ENCODE measurements around the gene CCDC38. TPM values are rescaled to one million over a fixed set of nuclear protein-coding genes. Genes with fewer than 3 reads are reported as not detected.

CCDC38 gene
- total and polyA plus RNA-seq, 10 of the 15 experiments (the other 5 are each of a cell fraction or from before 2014, with no cell fraction given) = 0.04 to 0.05 TPM; not detected in 8

DNA sequence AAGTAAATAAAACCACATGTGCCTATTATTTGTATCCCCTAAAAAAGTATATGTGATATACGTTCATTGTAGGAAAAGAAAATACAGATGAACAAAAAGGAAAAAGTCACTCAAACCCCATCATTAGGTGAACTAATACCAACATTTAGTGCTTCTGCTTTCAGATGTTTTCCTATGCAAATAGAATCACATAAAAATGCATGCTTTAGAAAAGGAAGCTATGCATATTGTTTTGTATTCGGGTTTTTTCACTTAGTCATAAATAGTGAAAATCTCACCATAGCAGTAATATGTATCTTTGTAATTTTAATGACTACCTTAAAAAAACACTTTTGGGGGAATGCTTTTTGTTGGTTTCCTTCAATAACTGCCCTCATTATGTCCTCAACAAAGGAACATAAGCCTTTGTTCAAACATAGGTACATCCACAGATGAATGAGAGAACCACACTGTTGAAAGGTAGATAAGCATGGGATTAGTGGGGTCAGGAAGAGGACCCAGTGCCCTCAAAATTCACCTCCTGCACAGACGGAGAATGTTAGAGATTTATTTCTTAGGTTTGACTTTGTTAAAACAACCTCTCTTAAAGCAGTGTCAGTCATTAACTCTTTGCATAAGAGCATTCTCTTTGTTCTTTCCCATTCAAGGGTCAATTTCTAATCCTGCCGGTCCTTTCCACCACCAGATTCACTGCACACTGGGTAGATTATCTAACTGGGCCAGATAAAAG, 7.2 kb upstream of the CCDC38 start:
- Histone ChIP-seq H3K9ac (ENCODE audit: control insufficient read depth, insufficient read depth, low read length) (no peak overlapping the region), H3K79me2 (ENCODE audit: control insufficient read depth, insufficient read depth, low read length) (no peaks in the 10 kb centered on the region), H3K4me1 (ENCODE audit: control insufficient read depth, insufficient read depth, low read length) (no peaks in the 10 kb centered on the region), H3K36me3 (ENCODE audit: control insufficient read depth in 2 of 2, insufficient read depth in 2 of 2, low read length in 1 of 2) (no peaks in the 10 kb centered on the region), H4K20me1 (ENCODE audit: control insufficient read depth, insufficient read depth) (no peaks in the 10 kb centered on the region), H3K27ac (ENCODE audit: control insufficient read depth, insufficient read depth) (no peak overlapping the region), H3K9me3 (replicated peaks; ENCODE audit: control insufficient read depth, insufficient read depth, low read length) (no peaks in the 10 kb centered on the region), H3K4me3 (no peak overlapping the region), H3K4me2 (ENCODE audit: control insufficient read depth, insufficient read depth) (no peak overlapping the region), H3K27me3 (replicated peaks in 1 of 2; ENCODE audit: control insufficient read depth in 2 of 2, insufficient read depth in 2 of 2, low read length in 1 of 2) (no peaks in the 10 kb centered on the region; a peak in 1 of 4 replicates), H2AFZ (ENCODE audit: control insufficient read depth, low read depth, low read length) (no peak overlapping the region)
- ChIA-PET POLR2A (no interaction called here), SMC1A (ENCODE audit: uncharacterized antibody, unreplicated experiment) (no interaction called here), CTCF (no interaction called here), RAD21 (ENCODE audit: unreplicated experiment) (no interaction called here)
- BruUV-seq (replicated peaks) = no TSS peak
- ATAC-seq (no peak), FAIRE-seq (no peak), DNase-seq (ENCODE audit: low read depth, low spot score) (no peak)
- intact Hi-C loops (cut with micrococcal nuclease; ENCODE audit: unreplicated experiment) (no loop called here), in situ Hi-C loops (cut with MboI) (no loop called here)
- 13% methylated on average over 4 of the region's 4 CpGs for WGBS (ENCODE audit: insufficient coverage, insufficient replicate concordance, low lambda C conversion rate, missing lambda C conversion rate)
- TF ChIP-seq BMI1 (IDR thresholded peaks at IDR 0.05; ENCODE audit: borderline replicate concordance) = no peak
- no peak for TF ChIP-seq ZNF622 (IDR thresholded peaks at IDR 0.05)
- no peak for TF ChIP-seq ZNF207 (IDR thresholded peaks at IDR 0.05; ENCODE audit: borderline replicate concordance)
- TF ChIP-seq, protein P1, sequence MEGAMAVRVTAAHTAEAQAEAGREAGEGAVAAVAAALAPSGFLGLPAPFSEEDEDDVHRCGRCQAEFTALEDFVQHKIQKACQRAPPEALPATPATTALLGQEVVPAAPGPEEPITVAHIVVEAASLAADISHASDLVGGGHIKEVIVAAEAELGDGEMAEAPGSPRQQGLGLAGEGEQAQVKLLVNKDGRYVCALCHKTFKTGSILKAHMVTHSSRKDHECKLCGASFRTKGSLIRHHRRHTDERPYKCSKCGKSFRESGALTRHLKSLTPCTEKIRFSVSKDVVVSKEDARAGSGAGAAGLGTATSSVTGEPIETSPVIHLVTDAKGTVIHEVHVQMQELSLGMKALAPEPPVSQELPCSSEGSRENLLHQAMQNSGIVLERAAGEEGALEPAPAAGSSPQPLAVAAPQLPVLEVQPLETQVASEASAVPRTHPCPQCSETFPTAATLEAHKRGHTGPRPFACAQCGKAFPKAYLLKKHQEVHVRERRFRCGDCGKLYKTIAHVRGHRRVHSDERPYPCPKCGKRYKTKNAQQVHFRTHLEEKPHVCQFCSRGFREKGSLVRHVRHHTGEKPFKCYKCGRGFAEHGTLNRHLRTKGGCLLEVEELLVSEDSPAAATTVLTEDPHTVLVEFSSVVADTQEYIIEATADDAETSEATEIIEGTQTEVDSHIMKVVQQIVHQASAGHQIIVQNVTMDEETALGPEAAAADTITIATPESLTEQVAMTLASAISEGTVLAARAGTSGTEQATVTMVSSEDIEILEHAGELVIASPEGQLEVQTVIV (IDR thresholded peaks at IDR 0.05; ENCODE audit: borderline replicate concordance, partially characterized antibody) = no peak
- no peak for TF ChIP-seq ZNF384 (IDR thresholded peaks at IDR 0.05; ENCODE audit: borderline replicate concordance, low read depth, low read length)
- TF ChIP-seq, protein P2, sequence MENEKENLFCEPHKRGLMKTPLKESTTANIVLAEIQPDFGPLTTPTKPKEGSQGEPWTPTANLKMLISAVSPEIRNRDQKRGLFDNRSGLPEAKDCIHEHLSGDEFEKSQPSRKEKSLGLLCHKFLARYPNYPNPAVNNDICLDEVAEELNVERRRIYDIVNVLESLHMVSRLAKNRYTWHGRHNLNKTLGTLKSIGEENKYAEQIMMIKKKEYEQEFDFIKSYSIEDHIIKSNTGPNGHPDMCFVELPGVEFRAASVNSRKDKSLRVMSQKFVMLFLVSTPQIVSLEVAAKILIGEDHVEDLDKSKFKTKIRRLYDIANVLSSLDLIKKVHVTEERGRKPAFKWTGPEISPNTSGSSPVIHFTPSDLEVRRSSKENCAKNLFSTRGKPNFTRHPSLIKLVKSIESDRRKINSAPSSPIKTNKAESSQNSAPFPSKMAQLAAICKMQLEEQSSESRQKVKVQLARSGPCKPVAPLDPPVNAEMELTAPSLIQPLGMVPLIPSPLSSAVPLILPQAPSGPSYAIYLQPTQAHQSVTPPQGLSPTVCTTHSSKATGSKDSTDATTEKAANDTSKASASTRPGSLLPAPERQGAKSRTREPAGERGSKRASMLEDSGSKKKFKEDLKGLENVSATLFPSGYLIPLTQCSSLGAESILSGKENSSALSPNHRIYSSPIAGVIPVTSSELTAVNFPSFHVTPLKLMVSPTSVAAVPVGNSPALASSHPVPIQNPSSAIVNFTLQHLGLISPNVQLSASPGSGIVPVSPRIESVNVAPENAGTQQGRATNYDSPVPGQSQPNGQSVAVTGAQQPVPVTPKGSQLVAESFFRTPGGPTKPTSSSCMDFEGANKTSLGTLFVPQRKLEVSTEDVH (IDR thresholded peaks at IDR 0.05; ENCODE audit: low read depth, partially characterized antibody) = no peak
- TF ChIP-seq RCOR1 (conservative IDR thresholded peaks at IDR 0.05; ENCODE audit: low read depth, low read length) = no peak
- no peak for TF ChIP-seq TCF12 (IDR thresholded peaks at IDR 0.05; ENCODE audit: low read depth, low read length)
- TF ChIP-seq CBFB (IDR thresholded peaks at IDR 0.05; ENCODE audit: low read depth) = no peak
- no peak for TF ChIP-seq TARDBP (IDR thresholded peaks at IDR 0.05; ENCODE audit: borderline replicate concordance)
- no peak for TF ChIP-seq KAT2A (conservative IDR thresholded peaks at IDR 0.05; ENCODE audit: control insufficient read depth, low read depth, low read length)

Data from GM12878 (cell line).